Thymus (tissue), 11 donors: ENCODE results near the gene CCT2. TPM values are rescaled to one million over a fixed set of nuclear protein-coding genes. Genes with fewer than 3 reads are reported as not detected.

Experiments
- DNase-seq, 9 donors: peaks; one replicate each; pipeline ENCODE4 v3.0.0-alpha.2; 2013; ENCODE audit warnings: low spot score in 9 of 9, low read depth in 6 of 9, missing footprints in 1 of 9
- H3K27ac ChIP-seq, 2 donors: one replicate each; pipeline ENCODE4 v1.5.1; 2013; ENCODE audit warnings: control low read depth in 1 of 2, low read depth in 1 of 2, low read length in 1 of 2, mild to moderate bottlenecking in 1 of 2, moderate library complexity in 1 of 2
- H3K27me3 ChIP-seq, 2 donors: one replicate each; pipeline ENCODE4 v1.5.1; 2013; ENCODE audit warnings: low read length in 1 of 2; ENCODE audit not compliant: control insufficient read depth in 2 of 2, insufficient read depth in 1 of 2
- H3K36me3 ChIP-seq, 2 donors: one replicate each; pipeline ENCODE4 v1.5.1; 2013; ENCODE audit warnings: low read length in 1 of 2, mild to moderate bottlenecking in 1 of 2, moderate library complexity in 1 of 2; ENCODE audit not compliant: control insufficient read depth in 2 of 2, insufficient read depth in 2 of 2
- H3K4me1 ChIP-seq, 2 donors: one replicate each; pipeline ENCODE4 v1.5.1; 2013; ENCODE audit warnings: low read length in 2 of 2; ENCODE audit not compliant: control insufficient read depth in 2 of 2, insufficient read depth in 2 of 2
- H3K4me3 ChIP-seq, 2 donors: one replicate each; pipeline ENCODE4 v1.5.1; 2013; ENCODE audit warnings: low read length in 2 of 2, control low read depth in 1 of 2, mild to moderate bottlenecking in 1 of 2
- H3K9me3 ChIP-seq, 2 donors: one replicate each; pipeline ENCODE4 v1.5.1; 2013; ENCODE audit warnings: low read length in 1 of 2, mild to moderate bottlenecking in 1 of 2; ENCODE audit not compliant: control insufficient read depth in 2 of 2, insufficient read depth in 1 of 2
- WGBS: extraction: QIAGEN DNeasy Blood & Tissue Kit; methylation state at CpG from one replicate; pipeline ENCODE4 v1.1.7; 2013; 5-methylcytosine and 5-hydroxymethylcytosine counted together
- polyA plus RNA-seq: library from polyadenylated mRNA; stranded (reverse); fragments of 200-250 nt; gene quantifications from one replicate; pipeline ENCODE4 v1.2.3, GENCODE V29; 2013
- total RNA-seq: library from RNA; stranded (reverse); fragments of 120-200 nt; gene quantifications from one replicate; pipeline ENCODE4 v1.2.4, GENCODE V29; 2013
- donor health status: healthy.

Gene CCT2
- total and polyA plus RNA-seq, 2 donors: 126 to 270 TPM

- H3K27ac ChIP-seq: no peak overlapping the region
- no peaks in the 10 kb centered on the region for H3K4me1 ChIP-seq
- 91% methylated on average over 2 of the region's 2 CpGs for WGBS
- no peak overlapping the region for H3K4me3 ChIP-seq
- no peaks in the 10 kb centered on the region for H3K36me3 ChIP-seq
- DNase-seq: peak in 1 of 9 donors; percentile 5
- no peaks in the 10 kb centered on the region for H3K27me3 ChIP-seq
- no peaks in the 10 kb centered on the region for H3K9me3 ChIP-seq
These were observed 31.5 kb upstream of the CCT2 start for GRCh38 chr12:69553628-69554248.

GRCh38 chr12:69555461-69555860, 29.8 kb upstream of the CCT2 start:
- no peak overlapping the region for H3K4me3 ChIP-seq
- no peaks in the 10 kb centered on the region for H3K9me3 ChIP-seq
- DNase-seq: no peak
- WGBS: 98% methylated on average over 6 of the region's 6 CpGs
- H3K4me1 ChIP-seq: no peaks in the 10 kb centered on the region
- no peaks in the 10 kb centered on the region for H3K27me3 ChIP-seq
- H3K27ac ChIP-seq: no peak overlapping the region
- no peaks in the 10 kb centered on the region for H3K36me3 ChIP-seq

- H3K4me1 ChIP-seq: no peaks in the 10 kb centered on the region
- 97% methylated on average over 9 of the region's 9 CpGs for WGBS
- no peak overlapping the region for H3K4me3 ChIP-seq
- H3K27me3 ChIP-seq: no peaks in the 10 kb centered on the region
- H3K9me3 ChIP-seq: no peaks in the 10 kb centered on the region
- no peak for DNase-seq
- H3K36me3 ChIP-seq: no peaks in the 10 kb centered on the region
- no peak overlapping the region for H3K27ac ChIP-seq
These were observed 28.9 kb upstream of the CCT2 start for GRCh38 chr12:69556383-69556782.

- Histone ChIP-seq H3K27ac (no peak overlapping the region), H3K27me3 (no peaks in the 10 kb centered on the region), H3K4me1 (no peaks in the 10 kb centered on the region), H3K9me3 (no peaks in the 10 kb centered on the region), H3K4me3 (no peak overlapping the region), H3K36me3 (peaks cover 0 to 27% of the 10 kb centered on the region in 2 donors)
- 97% methylated on average over 2 of the region's 2 CpGs for WGBS
- no peak for DNase-seq
These were observed 22.0 kb upstream of the CCT2 start for GRCh38 chr12:69563166-69563762.

GRCh38 chr12:69566603-69567002, 18.7 kb upstream of the CCT2 start:
- no peak for DNase-seq
- no peaks in the 10 kb centered on the region for H3K4me1 ChIP-seq
- peaks cover 0 to 36% of the 10 kb centered on the region in 2 donors for H3K36me3 ChIP-seq
- WGBS: 91% methylated on average over 3 of the region's 3 CpGs
- no peaks in the 10 kb centered on the region for H3K27me3 ChIP-seq
- H3K9me3 ChIP-seq: no peaks in the 10 kb centered on the region
- no peak overlapping the region for H3K4me3 ChIP-seq
- H3K27ac ChIP-seq: no peak overlapping the region

- no peak overlapping the region for H3K27ac ChIP-seq
- H3K36me3 ChIP-seq: peaks cover 9 to 33% of the 10 kb centered on the region in 2 donors
- 86% methylated on average over 4 of the region's 4 CpGs for WGBS
- no peaks in the 10 kb centered on the region for H3K4me1 ChIP-seq
- no peaks in the 10 kb centered on the region for H3K9me3 ChIP-seq
- H3K4me3 ChIP-seq: no peak overlapping the region
- no peak for DNase-seq
- no peaks in the 10 kb centered on the region for H3K27me3 ChIP-seq
These were observed 16.0 kb upstream of the CCT2 start for GRCh38 chr12:69569236-69569635.

GRCh38 chr12:69570000-69570516, 15.2 kb upstream of the CCT2 start:
- 98% methylated on average over 10 of the region's 10 CpGs for WGBS
- Histone ChIP-seq H3K27me3 (no peaks in the 10 kb centered on the region), H3K4me1 (no peaks in the 10 kb centered on the region), H3K9me3 (no peaks in the 10 kb centered on the region), H3K4me3 (no peak overlapping the region), H3K27ac (no peak overlapping the region), H3K36me3 (peaks cover 15 to 38% of the 10 kb centered on the region in 2 donors)
- DNase-seq: no peak

GRCh38 chr12:69570545-69571399, 14.5 kb upstream of the CCT2 start:
- H3K27me3 ChIP-seq: no peaks in the 10 kb centered on the region
- no peaks in the 10 kb centered on the region for H3K4me1 ChIP-seq
- peak in 7 of 9 donors; percentile 14 to 72 (median 50) for DNase-seq
- peaks cover 15 to 44% of the 10 kb centered on the region in 2 donors for H3K36me3 ChIP-seq
- no peak overlapping the region for H3K4me3 ChIP-seq
- WGBS: 76% methylated on average over 6 of the region's 6 CpGs
- H3K9me3 ChIP-seq: no peaks in the 10 kb centered on the region
- no peak overlapping the region for H3K27ac ChIP-seq

GRCh38 chr12:69575346-69575745, 9.9 kb upstream of the CCT2 start:
- Histone ChIP-seq H3K27ac (no peak overlapping the region), H3K9me3 (no peaks in the 10 kb centered on the region), H3K4me3 (no peak overlapping the region), H3K4me1 (no peaks in the 10 kb centered on the region), H3K36me3 (peaks cover 15 to 35% of the 10 kb centered on the region in 2 donors), H3K27me3 (no peaks in the 10 kb centered on the region)
- DNase-seq: no peak
- WGBS: 98% methylated on average over 3 of the region's 3 CpGs
